Urinary bladder (tissue), 4 donors: ENCODE data around the gene ULBP3. TPM values are rescaled to one million over a fixed set of nuclear protein-coding genes. Genes with fewer than 3 reads are reported as not detected.

ENCODE experiments used
- DNase-seq: peaks from one replicate; pipeline ENCODE4 v3.0.0-alpha.2; 2015; ENCODE audit errors: extremely low spot score
- H3K27ac ChIP-seq: one replicate; pipeline ENCODE4 v1.5.1; 2013; ENCODE audit warnings: low read depth, mild to moderate bottlenecking, moderate library complexity
- H3K36me3 ChIP-seq: one replicate; pipeline ENCODE4 v1.6.1; 2013; ENCODE audit warnings: mild to moderate bottlenecking, moderate library complexity; ENCODE audit not compliant: insufficient read depth
- H3K4me1 ChIP-seq: one replicate; pipeline ENCODE4 v1.6.1; 2013; ENCODE audit warnings: mild to moderate bottlenecking, moderate library complexity; ENCODE audit not compliant: insufficient read depth
- H3K4me3 ChIP-seq: one replicate; pipeline ENCODE4 v1.5.1; 2013; ENCODE audit warnings: low read depth, low read length
- WGBS: extraction: QIAGEN DNeasy Blood & Tissue Kit; methylation state at CpG from one replicate; pipeline ENCODE4 v1.1.7; 2013; 5-methylcytosine and 5-hydroxymethylcytosine counted together
- polyA plus RNA-seq: library from polyadenylated mRNA; stranded (reverse); fragments of 200-250 nt; gene quantifications from one replicate; pipeline ENCODE4 v1.2.3, GENCODE V29; 2013
- total RNA-seq: library from RNA; depleted of rRNA; stranded (reverse); fragments of >200 nt; gene quantifications from one replicate; pipeline ENCODE4 v1.2.3, GENCODE V29; 2014
- donor health status: healthy with polysubstance abuse.
- donor health status: healthy.

The ULBP3 gene
- total RNA-seq: 3.4 TPM
- 1.1 TPM for polyA plus RNA-seq

- H3K4me3 ChIP-seq: peak within 1 kb of the TSS; percentile 57
- peaks cover 2% of the 10 kb centered on the region for H3K4me1 ChIP-seq
- H3K27ac ChIP-seq: no peak within 1 kb of the TSS
- DNase-seq: peak; percentile 71
- no peaks in the 10 kb centered on the region for H3K36me3 ChIP-seq
- WGBS: 2% methylated on average over 72 of the region's 72 CpGs
Measured at GRCh38 chr6:150068720-150069648, at the start of gene ULBP3. Gene ULBP3 (minus strand): TSS chr6:150069121. CDS start chr6:150069066, 55 bp downstream.

GRCh38 chr6:150118627-150119026, 49.7 kb upstream of the ULBP3 start:
- H3K36me3 ChIP-seq: no peaks in the 10 kb centered on the region
- H3K4me1 ChIP-seq: no peaks in the 10 kb centered on the region
- no peak overlapping the region for H3K27ac ChIP-seq
- no peak for DNase-seq
- H3K4me3 ChIP-seq: no peak overlapping the region
- WGBS: 88% methylated on average over 9 of the region's 9 CpGs

GRCh38 chr6:150118203-150118602, 49.3 kb upstream of the ULBP3 start:
- Histone ChIP-seq H3K27ac (no peak overlapping the region), H3K36me3 (no peaks in the 10 kb centered on the region), H3K4me1 (no peaks in the 10 kb centered on the region), H3K4me3 (no peak overlapping the region)
- DNase-seq: no peak
- 87% methylated on average over 6 of the region's 6 CpGs for WGBS

- DNase-seq: no peak
- no peaks in the 10 kb centered on the region for H3K4me1 ChIP-seq
- 86% methylated on average over 8 of the region's 8 CpGs for WGBS
- H3K36me3 ChIP-seq: no peaks in the 10 kb centered on the region
- no peak overlapping the region for H3K4me3 ChIP-seq
- H3K27ac ChIP-seq: no peak overlapping the region
Measured at GRCh38 chr6:150116200-150116800, 47.4 kb upstream of the ULBP3 start.

- DNase-seq: no peak
- 96% methylated on average over 25 of the region's 25 CpGs for WGBS
- Histone ChIP-seq H3K36me3 (no peaks in the 10 kb centered on the region), H3K4me3 (no peak overlapping the region), H3K27ac (no peak overlapping the region), H3K4me1 (no peaks in the 10 kb centered on the region)
Measured at GRCh38 chr6:150115769-150116168, 46.8 kb upstream of the ULBP3 start.

- Histone ChIP-seq H3K27ac (no peak overlapping the region), H3K4me3 (no peak overlapping the region), H3K4me1 (no peaks in the 10 kb centered on the region), H3K36me3 (no peaks in the 10 kb centered on the region)
- DNase-seq: no peak
- whole genome bisulfite sequencing: 82% methylated on average over 6 of the region's 6 CpGs
Measured at GRCh38 chr6:150112233-150112632, 43.3 kb upstream of the ULBP3 start.

- 93% methylated on average over 4 of the region's 4 CpGs for WGBS
- Histone ChIP-seq H3K4me3 (no peak overlapping the region), H3K27ac (no peak overlapping the region), H3K36me3 (no peaks in the 10 kb centered on the region), H3K4me1 (no peaks in the 10 kb centered on the region)
- DNase-seq: no peak
Measured at GRCh38 chr6:150102750-150103270, 33.9 kb upstream of the ULBP3 start.

GRCh38 chr6:150100745-150101144, 31.8 kb upstream of the ULBP3 start:
- Histone ChIP-seq H3K4me1 (no peaks in the 10 kb centered on the region), H3K36me3 (no peaks in the 10 kb centered on the region), H3K4me3 (no peak overlapping the region), H3K27ac (no peak overlapping the region)
- no peak for DNase-seq
- WGBS: 80% methylated on average over 19 of the region's 19 CpGs

- no peak overlapping the region for H3K27ac ChIP-seq
- no peak for DNase-seq
- 92% methylated on average over 11 of the region's 11 CpGs for WGBS
- no peak overlapping the region for H3K4me3 ChIP-seq
- H3K4me1 ChIP-seq: no peaks in the 10 kb centered on the region
- H3K36me3 ChIP-seq: no peaks in the 10 kb centered on the region
Measured at GRCh38 chr6:150099953-150100352, 31.0 kb upstream of the ULBP3 start.

GRCh38 chr6:150099546-150099945, 30.6 kb upstream of the ULBP3 start:
- H3K4me3 ChIP-seq: no peak overlapping the region
- no peaks in the 10 kb centered on the region for H3K36me3 ChIP-seq
- WGBS: 89% methylated on average over 8 of the region's 8 CpGs
- H3K27ac ChIP-seq: no peak overlapping the region
- no peaks in the 10 kb centered on the region for H3K4me1 ChIP-seq
- DNase-seq: no peak

GRCh38 chr6:150098155-150098554, 29.2 kb upstream of the ULBP3 start:
- Histone ChIP-seq H3K27ac (no peak overlapping the region), H3K36me3 (no peaks in the 10 kb centered on the region), H3K4me3 (no peak overlapping the region), H3K4me1 (no peaks in the 10 kb centered on the region)
- no peak for DNase-seq
- 92% methylated on average over 10 of the region's 10 CpGs for WGBS

- Histone ChIP-seq H3K4me3 (no peak overlapping the region), H3K27ac (no peak overlapping the region), H3K4me1 (no peaks in the 10 kb centered on the region), H3K36me3 (no peaks in the 10 kb centered on the region)
- DNase-seq: no peak
- WGBS: 85% methylated on average over 6 of the region's 6 CpGs
Measured at GRCh38 chr6:150093397-150093796, 24.5 kb upstream of the ULBP3 start.

- 65% methylated on average over 4 of the region's 4 CpGs for WGBS
- Histone ChIP-seq H3K4me1 (no peaks in the 10 kb centered on the region), H3K27ac (no peak overlapping the region), H3K4me3 (no peak overlapping the region), H3K36me3 (no peaks in the 10 kb centered on the region)
- no peak for DNase-seq
Measured at GRCh38 chr6:150091476-150091875, 22.6 kb upstream of the ULBP3 start.

- 91% methylated on average over 3 of the region's 3 CpGs for WGBS
- Histone ChIP-seq H3K27ac (no peak overlapping the region), H3K4me3 (no peak overlapping the region), H3K36me3 (no peaks in the 10 kb centered on the region), H3K4me1 (no peaks in the 10 kb centered on the region)
- no peak for DNase-seq
Measured at GRCh38 chr6:150090328-150090727, 21.4 kb upstream of the ULBP3 start.
